Measurements from ENCODE around the gene PPM1G.

The PPM1G gene

GRCh38 chr2:27412419-27413152 is 3.2 kb upstream of the PPM1G start:
- DNase-seq (ENCODE audit: low spot score), result no peak

- DNase-seq (ENCODE audit: low spot score), result peak; percentile 30
Measured at GRCh38 chr2:27408601-27409320, 630 bp downstream of the PPM1G start.

- peak; percentile 53 for DNase-seq (ENCODE audit: low spot score)
Measured at GRCh38 chr2:27407798-27408491, 1.4 kb downstream of the PPM1G start.

GRCh38 chr2:27400348-27401135 is 8.8 kb downstream of the PPM1G start:
- no peak for DNase-seq (ENCODE audit: low spot score)

GRCh38 chr2:27398962-27399361 is 10.4 kb downstream of the PPM1G start:
- DNase-seq (ENCODE audit: low spot score), result no peak

- DNase-seq (ENCODE audit: low spot score), result no peak
Measured at GRCh38 chr2:27393225-27393624, 16.2 kb downstream of the PPM1G start.

- DNase-seq (ENCODE audit: low spot score), result no peak
Measured at GRCh38 chr2:27390822-27391679, 18.3 kb downstream of the PPM1G start.

GRCh38 chr2:27381577-27382181 is 27.7 kb downstream of the PPM1G start:
- DNase-seq (ENCODE audit: low spot score), result no peak

GRCh38 chr2:27380626-27381545 is 28.5 kb downstream of the PPM1G start, which contains the start of gene ZNF513:
ZNF513 (minus strand) TSS chr2:27380734; CDS start chr2:27380526, 208 bp downstream.
- DNase-seq (ENCODE audit: low spot score), result no peak

GRCh38 chr2:27379836-27380625 is 29.4 kb downstream of the PPM1G start:
- DNase-seq (ENCODE audit: low spot score), result no peak

- no peak for DNase-seq (ENCODE audit: low spot score)
Measured at GRCh38 chr2:27379383-27379835, 30.0 kb downstream of the PPM1G start.

- DNase-seq (ENCODE audit: low spot score), result no peak
Measured at GRCh38 chr2:27378809-27379290, 30.5 kb downstream of the PPM1G start.

- DNase-seq (ENCODE audit: low spot score), result no peak
Measured at GRCh38 chr2:27378096-27378808, 31.1 kb downstream of the PPM1G start.

GRCh38 chr2:27377618-27378095 is 31.7 kb downstream of the PPM1G start:
- no peak for DNase-seq (ENCODE audit: low spot score)

- DNase-seq (ENCODE audit: low spot score), result no peak
Measured at GRCh38 chr2:27376866-27377617, 32.3 kb downstream of the PPM1G start.

- no peak for DNase-seq (ENCODE audit: low spot score)
Measured at GRCh38 chr2:27376151-27376865, 33.1 kb downstream of the PPM1G start.
